IPS-NIHi7 (cell line): ENCODE results near the gene GLRX.
"Not testable (repeated sequence)": the region's sequence is repeated elsewhere in the genome, so short reads cannot be mapped to it uniquely, and the experiment has no call there.

ENCODE experiments used
- DNase-seq: peaks from one replicate; pipeline ENCODE4 v3.0.0; 2012; ENCODE audit warnings: mixed read lengths; ENCODE audit errors: extremely low spot score

GLRX gene

GRCh38 chr5:95826949-95827891, 4.7 kb upstream of the GLRX start:
- DNase-seq = no peak

DNA sequence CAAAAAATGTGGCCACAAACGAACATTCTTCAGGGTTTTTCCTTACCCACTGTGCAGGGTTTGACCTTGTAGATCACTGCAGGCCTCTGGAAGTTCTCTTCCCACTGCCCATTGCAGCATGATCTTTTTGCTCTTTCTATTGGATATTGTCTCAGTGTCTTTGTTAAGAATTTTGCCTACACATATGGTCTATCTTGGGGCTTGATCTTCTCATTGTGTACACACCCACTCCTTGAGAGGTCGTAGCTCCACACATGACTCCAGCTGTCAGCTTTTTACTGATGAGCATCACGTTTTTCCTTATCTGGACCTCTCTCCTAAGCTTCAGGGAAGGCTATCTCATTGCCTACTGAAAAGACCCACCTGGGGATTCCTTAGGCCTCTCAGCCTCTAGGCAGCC, 3.0 kb upstream of the GLRX start:
- no peak for DNase-seq

GRCh38 chr5:95824747-95825146, 2.2 kb upstream of the GLRX start:
- no peak for DNase-seq

DNA sequence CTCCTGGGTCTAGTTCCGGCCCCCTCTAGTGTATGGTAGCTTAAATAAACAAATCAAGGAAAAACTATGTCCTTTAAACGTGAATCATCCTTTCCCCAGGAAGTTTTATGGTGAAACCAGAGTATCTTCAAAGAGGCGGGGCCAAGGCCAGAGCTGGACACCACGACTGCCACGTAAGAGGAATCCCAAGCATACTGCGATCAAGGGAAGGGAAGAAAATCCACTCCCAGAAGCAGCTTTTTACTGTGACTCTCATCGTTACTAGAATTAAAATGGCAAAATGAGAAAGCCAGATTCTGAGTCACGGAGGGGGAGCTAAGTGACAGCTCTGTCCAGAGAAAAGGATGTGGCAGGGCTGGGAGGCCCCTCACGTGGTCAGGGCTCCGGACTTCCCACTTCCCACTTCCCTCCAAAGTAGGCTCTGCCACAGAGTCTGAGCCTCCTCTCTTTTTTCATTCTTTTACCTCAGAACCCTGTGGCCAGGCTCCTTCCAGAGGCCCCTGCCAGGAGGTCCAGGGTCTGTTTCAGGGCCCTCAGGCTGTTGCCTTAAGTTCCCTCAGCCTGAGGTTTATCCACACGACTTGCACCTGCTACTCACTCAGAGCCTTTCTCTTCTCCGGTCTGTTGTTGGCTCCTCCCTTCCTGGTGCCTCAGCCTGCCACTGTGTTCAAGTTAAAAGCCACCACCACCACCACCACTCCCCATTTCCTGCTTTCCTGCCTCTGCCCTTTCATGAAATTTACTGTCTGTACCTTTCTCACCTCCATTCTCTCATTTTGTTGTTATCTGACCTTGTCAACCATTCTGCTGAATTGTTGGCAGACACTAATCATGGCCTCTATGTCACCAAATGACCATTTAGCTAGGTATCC, 1.4 kb upstream of the GLRX start:
- peak; percentile 29 for DNase-seq

DNA sequence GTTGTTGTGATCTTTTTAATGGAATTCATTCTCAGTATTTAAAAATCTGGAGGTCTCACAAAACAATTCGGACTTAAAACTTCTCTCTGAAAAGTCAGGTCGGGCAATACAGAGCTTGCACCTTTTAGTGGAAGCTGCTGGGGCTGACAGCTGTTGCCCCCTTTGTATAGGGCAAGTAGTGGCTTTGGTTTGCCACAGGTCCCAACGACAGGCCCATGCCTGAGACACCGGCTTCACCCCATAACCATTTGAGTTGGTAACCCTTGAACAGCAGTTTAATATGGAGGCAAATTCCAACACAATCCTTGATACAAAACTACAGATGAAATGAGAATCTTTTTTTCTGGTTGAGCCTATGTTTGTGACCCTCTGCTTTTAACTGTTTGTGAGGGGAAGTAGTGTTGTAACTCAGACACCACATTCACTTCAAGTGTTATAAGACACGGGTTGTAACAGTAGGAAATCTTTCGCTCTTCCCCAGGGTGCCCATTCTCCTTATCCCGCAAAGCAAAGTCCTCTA, 752 bp upstream of the GLRX start:
- no peak for DNase-seq

DNA sequence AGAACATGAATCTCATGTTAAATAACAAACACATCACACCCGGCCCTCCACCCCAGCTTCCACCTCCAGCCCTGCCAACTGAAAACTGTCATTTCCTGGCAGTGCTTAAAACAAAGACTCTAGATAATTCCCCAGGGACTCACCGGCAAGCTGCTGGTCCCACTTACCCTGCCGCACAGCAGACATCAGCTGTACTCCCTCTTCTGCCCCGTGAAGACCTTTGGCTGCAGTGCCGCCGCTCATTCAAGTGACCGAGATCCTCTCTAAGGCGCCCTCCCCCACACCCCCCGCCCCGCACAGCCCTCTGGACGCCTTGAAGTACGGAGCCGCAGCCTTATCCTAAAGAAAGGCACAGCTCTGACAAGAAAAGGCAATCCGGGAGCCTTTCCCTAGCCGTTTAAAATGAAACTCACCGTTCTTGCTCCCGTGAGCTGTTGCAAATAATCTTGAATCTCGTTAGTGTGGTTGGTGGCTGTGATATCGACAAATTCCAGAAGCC, 434 bp downstream of the GLRX start:
- DNase-seq = peak; percentile 63

DNA sequence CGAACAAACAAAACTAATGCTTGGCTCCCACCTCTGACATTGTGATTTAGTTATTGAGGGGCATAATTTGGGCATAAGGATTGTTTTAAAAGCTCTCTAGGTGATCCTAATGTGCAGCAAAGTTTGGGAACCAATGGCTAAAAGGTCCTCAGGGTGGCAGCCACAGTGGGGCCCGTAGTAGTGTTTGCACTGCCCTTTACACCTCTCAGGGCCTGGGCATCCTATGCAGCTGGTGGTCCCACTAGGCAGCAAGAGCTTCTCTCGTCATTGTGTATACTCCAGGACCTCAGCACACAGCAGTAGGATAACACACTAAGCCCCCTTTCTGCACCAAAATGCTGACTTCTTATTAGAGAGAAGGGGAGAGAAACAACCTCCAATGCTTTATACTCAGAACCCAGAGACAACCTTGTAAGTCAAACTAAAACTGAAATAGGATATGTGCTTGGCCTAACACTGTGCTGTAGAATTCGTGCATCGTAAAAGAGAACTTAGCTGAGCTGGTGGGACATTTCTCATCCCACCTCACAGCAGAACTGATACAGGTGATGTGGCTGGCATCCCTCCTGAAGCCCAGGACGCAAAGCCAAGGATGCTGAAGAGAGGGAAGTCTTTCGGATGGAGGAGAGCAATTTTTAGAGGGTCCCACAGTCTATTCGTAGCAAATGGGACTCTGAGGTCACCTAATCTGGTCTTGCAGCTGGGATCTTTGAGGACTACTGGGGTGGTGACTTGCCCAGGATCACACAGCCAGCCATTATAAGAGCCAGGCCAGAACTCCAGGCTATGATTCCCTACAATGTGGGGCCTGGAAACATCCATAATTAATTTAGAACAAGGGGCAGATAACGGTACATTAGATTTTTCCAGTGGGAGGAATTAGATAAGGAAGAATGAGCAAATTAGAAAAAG, 1.2 kb downstream of the GLRX start:
- no peak for DNase-seq

- DNase-seq = no peak
Observed at GRCh38 chr5:95818181-95819147, 4.1 kb downstream of the GLRX start.

DNA sequence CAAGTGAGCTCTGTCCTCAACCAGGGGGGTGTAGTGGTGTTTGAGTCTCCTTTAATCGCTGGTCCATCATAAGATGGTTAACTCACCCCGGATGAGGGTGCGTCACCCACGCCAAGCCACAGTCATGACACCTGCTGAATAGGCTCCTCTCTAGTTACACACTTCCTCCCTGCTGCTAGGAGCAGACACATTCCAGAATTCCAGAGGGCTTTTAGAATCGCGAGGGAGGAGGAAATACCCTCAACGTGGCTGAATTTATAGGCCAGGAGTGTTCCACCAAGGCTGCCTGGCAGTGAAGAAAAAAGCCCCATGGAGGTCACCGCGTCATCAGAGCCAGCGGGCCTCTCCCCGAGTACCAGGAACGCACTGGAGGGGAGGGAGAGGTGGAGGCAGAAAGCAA, 5.1 kb downstream of the GLRX start:
- no peak for DNase-seq

- no peak for DNase-seq
Observed at GRCh38 chr5:95816776-95817175, 5.8 kb downstream of the GLRX start.

DNA sequence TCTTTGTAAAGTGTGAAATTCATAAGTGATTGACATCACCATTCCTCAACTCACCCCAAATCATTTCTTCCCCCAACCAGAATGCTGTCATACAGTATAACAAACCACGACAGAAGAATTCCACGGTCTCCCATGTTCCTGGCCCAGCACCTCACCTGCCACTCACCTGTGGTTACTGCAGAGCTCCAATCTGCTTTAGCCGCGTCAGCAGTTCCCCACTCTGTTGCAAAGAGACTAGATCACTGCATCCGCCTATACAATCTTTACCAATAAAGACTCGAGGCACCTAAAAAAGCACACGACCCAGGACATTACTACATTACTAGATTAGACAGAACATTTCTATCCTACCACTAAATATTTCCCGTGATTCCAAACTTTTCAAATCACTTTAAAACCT, 6.2 kb downstream of the GLRX start:
- no peak for DNase-seq

DNA sequence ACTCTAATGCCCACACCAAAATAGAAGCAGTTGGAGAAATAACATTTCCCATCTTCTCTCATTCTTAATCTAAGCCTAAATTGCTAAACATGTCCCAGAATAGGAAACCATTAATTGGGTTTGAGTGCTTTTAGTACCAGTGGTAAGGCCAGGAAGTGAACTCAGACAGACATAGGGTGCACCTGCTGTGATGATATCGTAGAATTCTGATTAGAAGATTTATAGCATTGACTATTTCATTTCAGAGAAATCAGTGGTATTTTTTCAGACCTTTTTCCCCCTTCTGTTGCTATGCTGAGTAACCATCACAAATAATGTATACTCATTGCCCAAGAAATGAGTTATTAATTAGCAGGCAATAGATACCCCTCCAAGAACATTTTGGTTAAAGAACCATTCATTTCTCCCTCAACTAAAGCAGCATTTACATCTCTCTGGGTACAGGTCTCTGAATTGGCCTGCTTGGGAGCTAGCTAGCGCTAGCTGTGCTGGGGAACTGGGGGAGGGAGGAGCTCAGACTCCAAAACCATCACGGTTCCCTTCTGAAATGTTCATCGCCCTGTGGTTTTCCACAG, 7.3 kb downstream of the GLRX start:
- DNase-seq = no peak

- not testable (repeated sequence) for DNase-seq
Observed at GRCh38 chr5:95813035-95813434, 9.5 kb downstream of the GLRX start.

GRCh38 chr5:95812074-95812471, 10.5 kb downstream of the GLRX start:
- no peak for DNase-seq

DNA sequence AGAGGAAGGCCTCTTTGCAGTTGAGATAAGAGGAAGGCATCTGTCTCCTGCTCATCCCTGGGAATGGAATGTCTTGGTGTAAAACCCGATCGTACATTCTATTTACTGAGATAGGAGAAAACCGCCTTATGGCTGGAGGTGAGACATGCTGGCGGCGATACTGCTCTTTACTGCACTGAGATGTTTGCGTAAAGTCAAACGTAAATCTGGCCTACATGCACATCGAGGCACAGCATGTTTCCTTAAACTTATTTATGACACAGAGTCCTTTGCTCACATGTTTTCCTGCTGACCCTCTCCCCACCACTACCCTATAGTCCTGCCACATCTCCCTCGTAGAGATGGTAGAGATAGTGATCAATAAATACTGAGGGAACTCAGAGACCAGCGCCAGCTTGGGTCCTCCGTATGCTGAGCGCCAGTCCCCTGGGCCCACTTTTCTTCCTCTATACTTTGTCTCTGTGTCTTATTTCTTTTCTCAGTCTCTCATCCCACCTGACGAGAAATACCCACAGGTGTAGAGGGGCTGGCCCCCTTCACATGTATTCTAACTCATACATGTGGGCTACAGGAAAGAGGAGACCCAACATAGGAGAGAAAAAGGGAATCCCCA, 11.0 kb downstream of the GLRX start:
- not testable (repeated sequence) for DNase-seq

DNA sequence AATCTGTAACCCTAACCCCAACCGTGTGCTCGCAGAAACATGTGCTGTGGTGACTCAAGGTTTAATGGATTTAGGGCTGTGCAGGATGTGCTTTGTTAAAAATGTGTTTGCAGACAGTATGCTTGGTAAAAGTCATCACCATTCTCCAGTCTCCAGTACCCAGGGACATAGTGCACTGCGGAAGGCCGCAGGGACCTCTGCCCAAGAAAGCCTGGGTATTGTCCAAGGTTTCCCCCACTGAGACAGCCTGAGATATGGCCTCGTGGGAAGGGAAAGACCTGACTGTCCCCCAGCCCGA, 11.5 kb downstream of the GLRX start:
- not testable (repeated sequence) for DNase-seq

DNA sequence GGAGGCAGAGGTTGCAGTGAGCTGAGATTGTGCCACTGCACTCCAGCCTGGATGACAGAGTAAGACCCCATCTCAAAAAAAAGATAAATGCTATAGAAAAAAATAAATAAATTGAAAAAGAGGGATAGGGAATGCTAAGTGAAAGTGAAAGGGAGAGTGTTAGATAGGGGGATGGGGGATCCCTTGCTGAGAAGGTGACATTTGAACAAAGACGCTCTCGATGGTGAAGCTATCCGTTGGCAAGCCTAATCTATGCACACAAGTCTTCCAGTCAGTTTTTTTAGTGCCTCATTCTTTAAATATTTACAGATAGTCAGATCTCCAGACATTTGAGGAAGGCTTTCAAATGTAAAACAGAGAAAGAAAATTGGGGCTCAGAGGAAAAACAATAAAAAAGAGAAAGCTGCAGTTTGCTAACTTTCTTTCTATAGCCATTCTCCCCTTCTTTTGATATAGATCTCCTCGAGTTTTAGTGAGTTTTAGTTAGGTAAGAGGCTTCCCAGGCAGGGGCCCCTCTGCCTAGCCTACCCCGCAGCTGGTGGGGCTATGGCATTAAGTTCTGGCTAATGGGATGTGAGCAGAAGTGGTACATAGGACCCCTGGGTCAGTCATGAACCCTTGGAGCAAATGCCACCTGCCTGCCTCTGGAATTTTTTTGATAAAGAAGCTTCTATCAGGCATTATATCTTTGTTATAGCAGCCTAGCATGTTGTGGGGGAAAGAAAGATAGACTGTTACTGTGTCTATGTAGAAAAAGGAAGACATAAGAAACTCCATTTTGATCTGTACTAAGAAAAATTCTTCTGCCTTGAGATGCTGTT, 12.0 kb downstream of the GLRX start:
- no peak for DNase-seq

DNA sequence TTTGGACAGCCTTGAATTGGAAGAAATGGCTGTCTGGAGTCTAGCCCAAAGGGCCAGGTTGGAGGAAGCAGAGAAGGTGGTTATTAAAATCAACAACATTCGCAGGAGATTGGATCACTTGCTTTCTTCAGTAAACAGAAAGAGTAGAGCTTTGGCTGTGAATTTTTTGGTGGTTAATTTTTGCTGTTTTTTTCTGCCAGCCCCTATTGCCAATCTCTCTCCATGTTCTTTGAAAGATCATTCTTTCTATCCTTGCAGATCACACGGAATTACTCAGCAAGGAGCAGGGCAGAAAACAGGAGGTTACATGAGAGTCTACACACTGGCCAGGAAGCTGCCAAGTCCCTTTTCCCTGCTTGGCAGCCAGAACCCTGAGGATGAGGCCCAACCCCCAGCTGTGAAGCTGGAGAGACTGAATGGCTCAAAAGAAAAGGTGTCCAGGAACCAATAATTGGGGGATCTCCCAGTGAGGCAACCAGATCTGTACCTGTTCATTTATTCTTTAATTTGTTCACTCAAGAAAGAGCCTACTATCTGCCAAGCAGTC, 13.0 kb downstream of the GLRX start:
- no peak for DNase-seq
